HG03520 (cell line): ENCODE results near the gene TIMM23.
"Not testable (repeated sequence)": the region's sequence is repeated elsewhere in the genome, so short reads cannot be mapped to it uniquely, and the experiment has no call there.

ENCODE experiments used
- ATAC-seq: cut with Tn5 transposase; IDR thresholded peaks from one replicate; pipeline ENCODE4 v1.9.1; 2021; ENCODE audit warnings: mild to moderate bottlenecking, moderate library complexity; ENCODE audit not compliant: unreplicated experiment

TIMM23 gene, protein sequence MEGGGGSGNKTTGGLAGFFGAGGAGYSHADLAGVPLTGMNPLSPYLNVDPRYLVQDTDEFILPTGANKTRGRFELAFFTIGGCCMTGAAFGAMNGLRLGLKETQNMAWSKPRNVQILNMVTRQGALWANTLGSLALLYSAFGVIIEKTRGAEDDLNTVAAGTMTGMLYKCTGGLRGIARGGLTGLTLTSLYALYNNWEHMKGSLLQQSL

DNA sequence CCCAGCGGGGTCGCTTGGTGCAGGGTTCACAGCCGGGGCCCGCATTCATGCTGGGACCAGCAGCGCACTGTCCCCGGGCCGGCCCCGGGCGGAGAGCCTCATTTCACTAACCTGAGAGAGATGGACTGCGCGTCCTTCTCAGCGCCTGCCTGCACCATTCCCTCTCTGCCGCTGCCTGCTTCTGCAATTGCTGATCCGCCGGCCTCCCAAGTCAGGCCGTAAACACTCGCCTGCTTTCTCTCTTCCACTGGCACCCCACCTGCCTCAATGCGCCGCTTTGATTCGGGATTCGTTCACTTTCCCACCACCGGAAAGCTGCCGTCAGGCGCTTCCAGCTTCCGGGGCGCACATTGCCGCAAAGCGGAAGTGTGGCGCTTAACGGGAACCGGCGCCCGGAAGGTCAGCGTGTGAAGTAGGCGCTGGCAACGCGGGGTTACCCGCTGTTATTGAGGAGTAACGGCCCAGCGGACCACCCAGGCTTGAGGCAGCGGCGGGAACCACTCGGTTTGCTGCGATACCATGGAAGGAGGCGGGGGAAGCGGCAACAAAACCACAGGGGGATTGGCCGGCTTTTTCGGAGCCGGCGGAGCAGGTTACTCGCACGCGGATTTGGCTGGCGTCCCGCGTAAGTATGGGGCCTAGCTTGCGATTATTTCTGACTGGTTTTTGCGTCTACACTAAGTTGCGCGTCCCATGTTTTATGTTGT lies at the start of gene TIMM23:
TSS of gene TIMM23 (plus strand) at position 384 of the 707 bp plus-strand sequence. CDS start at position 520, 136 bp downstream.
- ATAC-seq, result peak; percentile 67

DNA sequence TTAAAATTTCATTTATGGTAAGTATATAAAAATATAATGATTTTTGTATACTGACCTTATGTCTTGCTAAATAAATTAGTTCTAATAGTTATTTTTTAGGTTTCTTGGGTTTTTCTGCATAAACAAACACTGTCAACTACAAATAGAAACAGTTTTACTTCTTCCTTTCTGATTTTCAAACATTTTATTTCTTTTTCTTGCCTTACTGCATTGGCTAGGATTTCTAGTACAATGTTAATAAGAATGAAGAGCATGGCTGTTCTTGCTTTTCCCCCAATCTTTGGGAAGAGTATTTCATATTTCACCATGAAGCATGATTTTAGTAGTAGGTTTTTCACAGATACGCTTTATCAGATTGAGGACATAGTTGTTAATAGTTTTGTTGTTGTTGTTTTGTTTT lies 45.5 kb upstream of the TIMM23 start:
- not testable (repeated sequence) for ATAC-seq

DNA sequence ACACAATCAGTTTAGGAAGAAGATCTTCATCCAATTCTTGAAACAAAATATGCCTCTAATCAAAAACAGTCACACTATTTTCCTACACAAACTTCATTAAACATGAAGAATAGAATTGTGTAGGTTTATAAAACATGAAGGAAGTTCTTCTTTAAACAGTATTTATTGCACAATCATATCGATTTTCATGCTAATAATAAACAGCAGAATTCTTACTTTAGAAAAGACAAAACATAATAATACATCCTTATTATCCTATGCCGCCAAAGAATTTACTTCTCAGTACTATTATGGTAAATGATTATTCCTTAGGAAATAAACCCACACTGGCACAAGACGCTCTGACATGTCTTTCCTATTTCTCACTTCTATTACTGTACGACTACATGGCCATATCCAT lies 41.0 kb upstream of the TIMM23 start:
- ATAC-seq, result not testable (repeated sequence)

DNA sequence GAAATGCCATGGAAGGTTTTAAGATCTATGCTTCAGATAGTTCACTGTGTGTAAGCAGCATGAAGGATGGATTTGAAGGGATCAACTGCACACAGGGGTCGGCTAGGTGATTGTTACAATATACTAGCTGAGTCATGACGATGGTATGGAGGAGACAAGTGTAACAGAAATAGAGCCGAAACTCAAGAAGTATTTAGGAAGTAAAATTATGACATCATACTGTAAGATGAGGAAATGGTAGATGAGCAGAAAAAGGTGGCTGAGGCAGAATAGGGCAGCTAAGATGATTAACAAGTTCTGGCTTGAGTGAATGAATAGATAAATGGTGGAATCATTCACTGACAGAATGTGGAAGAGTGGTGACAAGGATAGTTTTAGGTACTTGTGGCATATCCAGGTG lies 37.5 kb upstream of the TIMM23 start:
- not testable (repeated sequence) for ATAC-seq

DNA sequence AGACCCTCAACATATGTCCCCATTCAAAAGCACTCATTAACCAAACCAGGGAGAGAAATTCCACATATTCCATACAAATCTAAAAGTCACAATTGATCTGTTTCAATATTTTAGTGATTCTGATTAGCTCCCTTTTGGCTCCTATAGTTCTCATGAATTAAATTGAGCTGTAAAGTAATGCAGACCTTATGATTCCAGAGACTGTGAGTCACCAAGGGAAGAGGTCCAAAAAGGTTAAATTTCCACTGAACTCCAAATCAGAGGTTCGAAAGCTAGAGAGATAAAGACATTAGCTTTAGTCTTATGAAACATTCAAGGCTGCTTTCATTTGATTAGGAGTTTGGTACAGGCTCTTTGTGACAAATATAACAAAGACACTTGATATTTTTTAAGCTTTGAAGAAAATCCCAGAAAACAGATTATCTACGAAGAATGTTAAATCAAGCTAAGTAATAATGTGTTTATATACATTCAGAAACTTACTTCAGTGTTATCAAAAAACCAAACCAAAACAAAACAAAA lies 33.1 kb upstream of the TIMM23 start:
- not testable (repeated sequence) for ATAC-seq

DNA sequence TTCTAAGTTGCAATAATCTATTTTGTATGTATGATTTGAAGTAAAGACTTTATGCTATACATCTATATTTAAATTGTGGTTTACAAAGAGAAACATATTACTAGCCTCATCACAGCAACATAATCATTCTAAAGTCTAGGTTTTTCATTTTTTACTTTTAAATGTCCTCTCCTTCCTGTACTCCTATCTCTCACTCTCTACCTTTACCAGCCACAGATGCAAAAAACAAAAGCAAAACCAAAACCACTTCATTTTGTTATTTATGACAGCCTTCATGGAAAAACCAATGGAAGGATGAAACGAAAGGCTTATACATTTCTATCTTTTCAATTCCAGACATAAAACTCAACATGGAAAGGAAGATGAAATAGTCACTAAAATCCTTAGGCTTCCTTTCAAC lies 31.1 kb upstream of the TIMM23 start:
- not testable (repeated sequence) for ATAC-seq

DNA sequence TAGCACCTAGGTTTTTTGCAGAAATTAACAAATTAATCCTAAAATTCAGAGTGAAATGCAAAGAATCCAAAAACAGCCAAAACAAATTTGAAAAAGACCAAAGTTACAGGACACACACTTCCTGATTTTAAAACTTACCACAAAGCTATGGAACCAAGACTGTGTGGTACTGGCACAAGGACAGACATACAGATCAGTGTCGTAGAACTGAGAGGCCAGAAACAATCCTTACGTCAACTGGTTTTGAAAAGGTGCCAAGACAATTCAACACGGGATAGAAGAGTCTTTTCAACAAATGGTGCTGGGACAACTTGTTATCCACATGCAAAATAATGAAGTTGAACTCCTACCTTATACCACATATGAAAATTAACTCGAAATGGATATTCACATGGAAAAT lies 26.8 kb upstream of the TIMM23 start:
- ATAC-seq, result not testable (repeated sequence)

DNA sequence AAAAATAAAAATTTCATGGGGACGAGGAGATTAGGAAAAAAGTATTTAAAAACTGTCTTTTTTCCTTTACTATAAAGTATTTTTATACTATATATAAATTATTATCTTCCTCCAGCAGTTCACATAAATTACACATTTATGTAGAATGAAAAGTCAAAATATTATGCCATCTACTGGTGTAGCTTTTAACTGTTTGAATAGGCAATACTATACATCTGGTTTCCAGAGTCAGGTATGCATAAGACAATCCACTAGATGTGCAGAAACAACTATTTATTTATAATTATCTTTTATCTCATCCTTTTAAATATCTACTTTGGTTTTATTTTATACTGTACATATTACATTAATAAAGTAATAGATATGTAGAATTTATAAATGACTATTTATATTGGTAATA lies 24.9 kb upstream of the TIMM23 start:
- not testable (repeated sequence) for ATAC-seq

DNA sequence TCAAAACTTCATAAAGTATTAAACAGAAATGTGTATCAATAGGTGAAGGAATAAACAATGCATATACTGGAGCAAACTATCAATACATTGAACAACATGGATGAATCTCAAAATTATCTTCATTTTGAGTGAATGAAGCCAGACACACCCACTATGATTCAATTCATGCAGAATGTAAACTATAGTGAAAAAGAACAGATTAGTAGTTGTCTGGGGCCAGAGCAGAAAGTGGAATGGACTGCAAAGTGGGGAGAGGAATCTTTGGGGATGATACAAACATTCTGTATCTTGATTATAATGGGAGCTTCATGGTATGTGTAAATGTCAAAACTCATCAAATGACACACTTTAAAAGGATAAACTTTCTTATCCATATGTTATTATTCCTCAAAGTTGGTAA lies 23.5 kb upstream of the TIMM23 start:
- ATAC-seq, result not testable (repeated sequence)

DNA sequence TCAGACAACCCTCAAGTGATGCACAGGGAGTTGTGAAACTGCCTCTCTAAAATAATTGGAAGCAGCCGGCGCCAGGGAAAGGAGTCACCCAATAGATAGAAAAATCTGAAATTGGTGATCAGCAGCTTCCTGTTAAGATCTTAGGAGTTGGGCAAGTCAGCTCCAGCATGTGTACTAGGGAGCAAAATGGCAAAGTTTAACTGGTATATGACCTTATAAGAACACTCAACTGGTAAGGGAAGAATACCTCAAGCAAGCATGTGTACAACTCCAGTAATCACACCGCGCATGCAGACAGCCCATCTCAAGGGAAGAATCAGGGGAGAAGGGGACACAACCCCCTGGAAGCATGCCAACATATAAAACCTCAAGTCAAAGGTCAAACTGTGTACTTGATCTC lies 17.9 kb upstream of the TIMM23 start:
- ATAC-seq, result not testable (repeated sequence)

DNA sequence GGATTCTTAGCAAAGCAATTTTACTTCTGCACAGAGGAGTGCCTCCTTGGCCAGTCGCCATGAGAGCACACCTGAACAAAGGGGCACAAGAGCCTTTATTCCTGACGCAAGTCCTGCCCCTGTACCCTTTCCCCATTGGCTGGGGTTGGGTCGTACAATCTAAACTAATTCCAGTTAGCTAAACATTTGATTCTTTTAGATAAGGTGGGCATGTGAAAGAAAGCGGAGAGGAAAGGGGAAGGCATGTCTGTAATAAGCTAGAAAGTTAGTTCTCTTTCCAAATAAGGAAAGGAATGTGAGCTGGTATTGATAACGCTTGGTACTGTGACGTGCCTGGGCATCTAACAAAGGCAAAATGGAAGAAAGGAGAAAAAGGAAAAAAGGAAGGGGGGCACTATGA lies 15.7 kb upstream of the TIMM23 start:
- not testable (repeated sequence) for ATAC-seq

DNA sequence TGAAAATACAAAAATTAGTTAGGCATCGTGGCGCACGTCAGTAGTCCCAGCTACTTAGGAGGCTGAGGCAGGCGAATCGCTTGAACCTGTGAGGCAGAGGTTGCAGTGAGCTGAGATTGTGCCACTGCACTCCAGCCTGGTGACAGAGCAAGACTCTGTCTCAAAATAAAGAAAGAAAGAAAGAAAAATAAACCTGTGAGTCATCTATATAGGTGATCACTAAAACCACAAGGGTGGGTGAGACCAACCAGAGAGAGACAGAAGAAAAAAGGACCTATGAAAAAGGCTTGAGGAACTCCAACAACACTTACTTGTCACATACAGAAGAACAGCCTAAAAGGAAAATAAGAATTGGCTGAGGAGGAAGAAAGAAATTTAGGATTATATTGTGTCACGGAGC lies 14.4 kb upstream of the TIMM23 start:
- not testable (repeated sequence) for ATAC-seq

DNA sequence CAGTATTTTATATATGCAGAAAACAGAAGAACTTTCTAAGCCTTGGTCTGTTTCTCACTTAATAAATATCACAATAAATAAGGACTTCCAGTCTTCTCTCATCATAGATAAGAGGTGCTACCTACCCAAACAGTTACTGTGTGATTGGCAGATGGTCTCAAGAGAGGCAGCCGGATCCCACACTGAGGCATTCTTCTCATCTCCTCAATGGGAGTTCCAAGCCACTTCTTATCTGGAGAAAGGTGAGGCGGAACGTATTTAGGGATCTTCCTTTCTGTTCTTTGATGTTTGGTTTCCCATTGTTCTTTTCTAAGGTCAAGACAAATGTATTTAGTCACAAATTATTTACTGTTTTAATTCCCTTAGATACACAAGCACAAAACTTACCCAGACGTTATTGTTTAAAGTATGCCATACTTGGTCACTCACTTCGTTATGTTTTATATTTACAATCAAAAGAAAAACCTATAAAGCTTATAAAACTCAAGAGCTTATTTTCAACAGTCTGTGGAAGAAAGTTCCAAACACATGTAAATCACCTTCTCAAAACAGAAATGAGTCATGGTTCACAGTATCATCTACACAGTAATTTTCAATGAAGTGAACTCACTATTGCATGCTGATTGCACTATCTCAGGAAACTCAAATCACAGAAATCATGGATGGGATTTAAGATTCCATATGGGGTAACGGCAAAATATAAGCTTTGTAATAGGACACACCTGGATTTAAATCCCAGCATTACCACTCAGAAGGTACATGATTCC lies 9.4 kb upstream of the TIMM23 start:
- not testable (repeated sequence) for ATAC-seq

DNA sequence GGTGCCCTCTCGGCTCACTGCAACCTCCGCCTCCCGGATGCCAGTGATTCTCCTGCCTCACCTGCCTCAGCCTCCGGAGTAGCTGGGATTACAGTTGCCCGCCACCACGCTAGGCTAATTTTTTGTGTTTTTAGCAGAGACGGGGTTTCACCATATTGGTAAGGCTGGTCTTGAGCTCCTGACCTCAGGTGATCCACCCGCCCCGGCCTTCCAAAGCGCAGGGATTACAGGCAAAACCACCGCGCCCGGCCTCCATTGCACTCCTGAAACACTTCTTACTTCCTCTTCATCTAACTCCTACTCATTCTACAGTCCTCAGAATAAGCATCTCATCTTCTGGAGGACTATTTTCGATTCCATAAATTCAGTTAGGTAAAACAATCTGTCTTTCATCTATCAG lies 1.3 kb upstream of the TIMM23 start:
- not testable (repeated sequence) for ATAC-seq

DNA sequence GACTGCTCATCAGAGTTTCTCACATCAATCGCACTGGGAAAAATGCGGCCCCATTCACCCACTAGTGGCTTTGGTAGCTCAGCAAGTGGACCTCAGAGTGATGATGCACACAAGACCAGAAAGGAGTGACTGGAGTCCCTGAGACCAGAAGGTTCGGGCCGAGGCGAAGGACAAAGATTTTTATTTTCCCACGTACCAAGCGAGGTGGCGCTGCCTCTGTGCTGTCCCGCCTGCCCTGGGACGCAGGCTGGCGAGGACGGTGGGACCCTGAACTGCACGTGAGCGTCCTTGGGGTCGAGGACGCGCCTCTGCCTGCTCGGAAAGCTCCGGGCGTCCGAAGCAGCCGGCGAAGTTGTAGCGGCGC lies 565 bp upstream of the TIMM23 start:
- peak; percentile 29 for ATAC-seq

DNA sequence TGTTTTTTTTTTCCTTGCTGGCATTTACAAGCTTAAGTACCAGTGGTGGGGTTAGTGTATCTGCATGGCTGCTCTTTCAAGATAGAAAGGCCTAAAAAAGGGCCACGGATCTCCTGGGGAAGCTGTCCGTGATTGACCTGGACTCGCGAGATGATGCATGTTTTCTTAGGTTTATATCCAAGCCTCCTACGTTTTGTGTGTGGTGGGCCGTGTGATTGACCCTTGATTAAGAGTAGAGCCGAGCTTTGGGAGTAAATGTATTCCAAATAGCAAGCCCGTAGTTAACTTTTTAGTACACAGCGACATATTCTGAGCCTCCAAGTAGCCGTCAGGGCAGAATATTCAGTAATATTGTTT lies 502 bp downstream of the TIMM23 start:
- ATAC-seq, result peak; percentile 11

DNA sequence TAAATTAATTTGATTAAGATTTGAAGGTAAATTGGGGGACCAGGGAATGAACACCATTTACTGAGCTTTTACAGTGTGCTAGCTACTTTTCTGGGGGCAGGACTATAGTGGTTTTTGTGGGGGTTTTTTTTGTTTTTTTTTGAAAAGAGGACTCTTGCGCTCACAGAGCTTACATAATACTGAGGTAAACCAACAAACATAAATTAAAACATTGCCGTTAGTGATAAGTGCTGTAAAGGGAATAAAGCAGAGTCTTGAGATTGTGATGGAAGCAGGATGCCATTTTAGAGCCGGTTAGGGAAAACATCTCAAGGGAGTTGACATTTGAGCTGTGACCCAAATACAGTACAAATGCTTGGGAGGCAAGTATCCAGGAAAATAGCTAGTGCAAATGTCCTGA lies 1.8 kb downstream of the TIMM23 start:
- not testable (repeated sequence) for ATAC-seq

DNA sequence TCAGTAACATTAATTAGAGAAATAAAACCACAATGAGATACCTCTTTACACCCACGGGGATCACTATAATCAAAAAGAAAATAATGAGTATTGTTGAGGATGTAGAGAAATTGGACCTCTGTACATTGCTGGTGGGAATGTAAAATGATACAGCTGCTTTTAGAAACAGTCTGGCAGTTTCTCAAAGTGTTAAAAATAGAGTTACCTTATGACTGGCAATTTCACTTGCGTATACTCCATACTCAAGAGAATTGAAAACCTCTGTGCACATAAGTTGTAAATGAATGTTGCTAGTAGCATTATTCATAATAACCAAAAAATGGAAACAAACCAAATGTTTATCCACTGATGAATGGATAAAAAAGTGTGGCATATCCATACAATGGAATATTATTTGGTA lies 6.3 kb downstream of the TIMM23 start:
- ATAC-seq, result peak; percentile 68

DNA sequence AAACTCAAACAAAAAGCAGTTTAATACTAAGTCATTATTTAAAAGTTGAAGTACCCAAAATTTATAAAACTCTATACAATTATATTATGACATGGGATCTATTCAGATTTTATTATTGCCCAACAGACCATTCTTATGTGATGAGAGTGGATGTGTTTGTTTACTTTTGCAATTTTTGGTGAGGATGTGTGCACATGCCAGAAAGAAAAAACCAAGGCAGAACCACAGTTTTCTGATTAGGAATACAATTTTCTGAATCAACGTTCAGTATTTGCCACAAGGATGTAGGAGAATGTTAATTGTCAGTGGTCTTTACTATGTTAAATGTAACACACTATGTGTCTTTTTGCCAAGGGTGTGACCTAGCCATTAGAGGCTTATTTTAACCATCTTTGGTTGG lies 9.1 kb downstream of the TIMM23 start:
- not testable (repeated sequence) for ATAC-seq

DNA sequence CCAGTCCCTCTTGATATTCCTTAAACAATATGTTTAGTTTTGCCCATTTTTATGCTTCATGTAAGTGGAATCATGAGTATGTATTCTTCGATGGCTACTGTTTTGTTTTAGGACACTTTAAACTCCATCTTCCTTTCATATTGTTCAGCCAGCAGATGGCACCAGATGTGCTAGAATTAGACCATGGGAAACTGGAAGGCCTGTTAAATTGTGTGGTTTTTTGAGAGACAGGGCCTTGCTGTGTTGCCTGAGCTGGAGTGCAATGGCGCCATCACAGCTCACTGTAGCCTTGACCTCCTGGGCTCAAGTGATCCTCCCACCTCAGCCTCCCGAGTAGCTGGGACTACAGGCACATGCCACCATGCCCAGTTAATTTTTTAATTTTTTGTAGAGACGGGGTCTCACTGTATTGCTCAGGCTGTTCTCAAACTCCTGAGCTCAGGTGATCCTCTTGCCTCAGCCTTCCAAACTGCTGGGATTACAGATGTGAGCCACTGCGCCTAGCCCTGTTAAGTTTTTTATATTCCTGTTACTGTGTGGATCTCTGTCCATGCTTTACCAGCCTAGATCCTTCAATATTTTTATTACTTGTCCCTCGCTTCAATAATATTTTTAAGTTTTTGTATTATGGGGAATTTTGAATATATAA lies 11.4 kb downstream of the TIMM23 start:
- ATAC-seq, result not testable (repeated sequence)

DNA sequence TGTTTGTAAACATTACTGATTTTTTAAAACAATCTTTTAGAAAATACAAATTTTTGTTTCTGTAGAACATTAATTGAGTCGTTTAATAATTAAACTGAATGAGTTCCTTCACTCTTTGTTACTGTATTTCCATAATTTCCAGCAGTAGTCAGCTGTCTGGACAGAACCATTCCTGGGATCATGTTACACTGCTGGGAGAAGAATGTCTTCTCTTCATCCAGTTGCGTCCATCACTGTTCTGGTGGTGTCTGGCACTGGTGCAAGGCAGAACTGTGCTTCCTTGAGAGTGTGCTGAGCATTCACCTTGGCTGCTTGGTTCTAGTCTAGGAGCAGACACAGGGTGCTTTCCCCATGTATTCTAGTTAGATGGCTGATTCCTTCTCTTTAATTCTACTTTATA lies 12.2 kb downstream of the TIMM23 start:
- not testable (repeated sequence) for ATAC-seq
